Measurements from ENCODE around the gene UNC5B. TPM values are rescaled to one million over a fixed set of nuclear protein-coding genes. Genes with fewer than 3 reads are reported as not detected.

The UNC5B gene
- total RNA-seq, 1 experiment from 2014 or later, result 80.5 TPM

GRCh38 chr10:71191551-71192076 lies 20.8 kb upstream of the UNC5B start:
- Mint-ChIP-seq H3K27ac (ENCODE audit: low read depth, unreplicated experiment) (no peak overlapping the region), H3K9me3 (ENCODE audit: unreplicated experiment) (no peaks in the 10 kb centered on the region), H3K27me3 (ENCODE audit: insufficient read depth, unreplicated experiment) (no peaks in the 10 kb centered on the region), H3K4me1 (ENCODE audit: insufficient read depth, unreplicated experiment) (no peaks in the 10 kb centered on the region), H3K36me3 (ENCODE audit: insufficient read depth, unreplicated experiment) (no peaks in the 10 kb centered on the region), H3K4me3 (ENCODE audit: unreplicated experiment) (no peak overlapping the region)
- BruUV-seq (replicated peaks), result no TSS peak
- TF ChIP-seq, protein P1, sequence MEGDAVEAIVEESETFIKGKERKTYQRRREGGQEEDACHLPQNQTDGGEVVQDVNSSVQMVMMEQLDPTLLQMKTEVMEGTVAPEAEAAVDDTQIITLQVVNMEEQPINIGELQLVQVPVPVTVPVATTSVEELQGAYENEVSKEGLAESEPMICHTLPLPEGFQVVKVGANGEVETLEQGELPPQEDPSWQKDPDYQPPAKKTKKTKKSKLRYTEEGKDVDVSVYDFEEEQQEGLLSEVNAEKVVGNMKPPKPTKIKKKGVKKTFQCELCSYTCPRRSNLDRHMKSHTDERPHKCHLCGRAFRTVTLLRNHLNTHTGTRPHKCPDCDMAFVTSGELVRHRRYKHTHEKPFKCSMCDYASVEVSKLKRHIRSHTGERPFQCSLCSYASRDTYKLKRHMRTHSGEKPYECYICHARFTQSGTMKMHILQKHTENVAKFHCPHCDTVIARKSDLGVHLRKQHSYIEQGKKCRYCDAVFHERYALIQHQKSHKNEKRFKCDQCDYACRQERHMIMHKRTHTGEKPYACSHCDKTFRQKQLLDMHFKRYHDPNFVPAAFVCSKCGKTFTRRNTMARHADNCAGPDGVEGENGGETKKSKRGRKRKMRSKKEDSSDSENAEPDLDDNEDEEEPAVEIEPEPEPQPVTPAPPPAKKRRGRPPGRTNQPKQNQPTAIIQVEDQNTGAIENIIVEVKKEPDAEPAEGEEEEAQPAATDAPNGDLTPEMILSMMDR (IDR thresholded peaks at IDR 0.05; ENCODE audit: unreplicated experiment), result no peak
- ChIA-PET CTCF (interaction anchor here (1.0 to 1.1 kb wide), 2 partner anchors 17 to 18 kb away, joined by 3 read pairs; no protein-coding TSS in a partner anchor), POLR2A (interaction anchor here (1.0 kb wide), 1 partner anchor 26 kb away, joined by 3 read pairs; no protein-coding TSS in a partner anchor)
- DNase-seq (ENCODE audit: unreplicated experiment), result no peak
- intact Hi-C loops (cut with micrococcal nuclease), result no loop called here

DNA sequence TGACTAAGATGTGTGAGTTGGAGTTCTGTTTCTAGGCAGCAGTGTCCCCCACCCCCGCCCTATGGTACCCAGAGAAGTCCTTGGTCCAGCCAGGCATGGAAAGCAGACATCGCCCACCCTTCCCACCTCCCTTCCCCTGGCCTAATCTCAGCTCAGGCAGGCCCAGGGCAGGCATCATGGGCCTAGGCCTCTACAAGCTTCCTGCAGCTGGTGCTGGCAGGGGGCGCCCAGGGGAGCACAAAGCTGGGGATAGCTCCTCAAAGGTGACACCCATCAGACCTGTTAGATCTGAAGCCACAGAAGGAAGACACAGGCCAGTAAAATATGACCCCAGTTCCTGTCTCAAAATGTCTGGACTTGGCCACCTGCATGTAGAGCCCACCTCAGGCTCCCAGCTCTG lies 18.9 kb upstream of the UNC5B start:
- no peaks in the 10 kb centered on the region for H3K4me1 Mint-ChIP-seq (ENCODE audit: insufficient read depth, unreplicated experiment)
- ChIA-PET CTCF (no interaction called here), POLR2A (no interaction called here)
- H3K9me3 Mint-ChIP-seq (ENCODE audit: unreplicated experiment), result peaks cover 7% of the 10 kb centered on the region
- BruUV-seq (replicated peaks), result no TSS peak
- intact Hi-C loops (cut with micrococcal nuclease), result no loop called here
- H3K4me3 Mint-ChIP-seq (ENCODE audit: unreplicated experiment), result no peak overlapping the region
- H3K27ac Mint-ChIP-seq (ENCODE audit: low read depth, unreplicated experiment), result no peak overlapping the region
- H3K27me3 Mint-ChIP-seq (ENCODE audit: insufficient read depth, unreplicated experiment), result no peaks in the 10 kb centered on the region
- no peak for DNase-seq (ENCODE audit: unreplicated experiment)
- TF ChIP-seq, protein P1 (IDR thresholded peaks at IDR 0.05; ENCODE audit: unreplicated experiment), result no peak
- no peaks in the 10 kb centered on the region for H3K36me3 Mint-ChIP-seq (ENCODE audit: insufficient read depth, unreplicated experiment)

DNA sequence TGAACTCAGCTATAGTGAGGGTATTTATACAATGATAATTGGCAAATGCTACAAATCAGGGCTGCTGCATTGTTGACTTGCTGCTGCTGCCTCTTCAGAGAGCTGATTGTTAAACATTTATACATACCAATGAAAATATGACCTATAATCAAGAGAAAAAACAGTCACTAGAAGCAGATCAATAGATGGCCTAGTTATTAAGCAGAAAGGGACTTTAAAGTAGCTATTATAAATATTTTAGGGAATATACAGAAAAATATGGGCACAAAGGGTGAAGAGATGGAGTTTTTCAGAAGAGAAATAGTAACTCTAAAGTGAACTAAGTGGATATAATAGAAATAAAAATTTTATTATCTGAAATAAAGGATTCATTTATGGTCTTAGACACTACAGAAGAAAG lies 14.4 kb upstream of the UNC5B start:
- no TSS peak for BruUV-seq (replicated peaks)
- TF ChIP-seq, protein P1 (IDR thresholded peaks at IDR 0.05; ENCODE audit: unreplicated experiment), result no peak
- H3K9me3 Mint-ChIP-seq (ENCODE audit: unreplicated experiment), result peaks cover 12% of the 10 kb centered on the region
- ChIA-PET CTCF (interaction anchor here (1.2 kb wide), 1 partner anchor 8 kb away, joined by 3 read pairs; no protein-coding TSS in a partner anchor), POLR2A (no interaction called here)
- H3K27ac Mint-ChIP-seq (ENCODE audit: low read depth, unreplicated experiment), result no peak overlapping the region
- intact Hi-C loops (cut with micrococcal nuclease), result no loop called here
- DNase-seq (ENCODE audit: unreplicated experiment), result no peak
- H3K36me3 Mint-ChIP-seq (ENCODE audit: insufficient read depth, unreplicated experiment), result no peaks in the 10 kb centered on the region
- H3K4me3 Mint-ChIP-seq (ENCODE audit: unreplicated experiment), result no peak overlapping the region
- no peaks in the 10 kb centered on the region for H3K4me1 Mint-ChIP-seq (ENCODE audit: insufficient read depth, unreplicated experiment)
- peaks cover 11% of the 10 kb centered on the region for H3K27me3 Mint-ChIP-seq (ENCODE audit: insufficient read depth, unreplicated experiment)

GRCh38 chr10:71201849-71202248 lies 10.5 kb upstream of the UNC5B start:
- POLR2A ChIA-PET, result no interaction called here
- Mint-ChIP-seq H3K36me3 (ENCODE audit: insufficient read depth, unreplicated experiment) (no peaks in the 10 kb centered on the region), H3K4me1 (ENCODE audit: insufficient read depth, unreplicated experiment) (no peaks in the 10 kb centered on the region), H3K27ac (ENCODE audit: low read depth, unreplicated experiment) (no peak overlapping the region), H3K4me3 (ENCODE audit: unreplicated experiment) (no peak overlapping the region), H3K27me3 (ENCODE audit: insufficient read depth, unreplicated experiment) (peaks cover 11% of the 10 kb centered on the region), H3K9me3 (ENCODE audit: unreplicated experiment) (peaks cover 12% of the 10 kb centered on the region)
- BruUV-seq (replicated peaks), result no TSS peak
- DNase-seq (ENCODE audit: unreplicated experiment), result no peak
- CTCF ChIA-PET, result no interaction called here
- intact Hi-C loops (cut with micrococcal nuclease), result no loop called here
- TF ChIP-seq, protein P1 (IDR thresholded peaks at IDR 0.05; ENCODE audit: unreplicated experiment), result no peak

Data from MCF 10A (cell line).